GM19463 (cell line): ENCODE measurements around the gene ZDHHC4.
A peak's percentile ranks its signal among the peaks of the same experiment; 100 is the strongest.
"Not testable (repeated sequence)": the region's sequence is repeated elsewhere in the genome, so short reads cannot be mapped to it uniquely, and the experiment has no call there.

Experiments
- ATAC-seq: cut with Tn5 transposase; IDR thresholded peaks from one replicate; pipeline ENCODE4 v1.9.1; 2021; ENCODE audit warnings: mild to moderate bottlenecking, moderate library complexity; ENCODE audit not compliant: unreplicated experiment

ZDHHC4 gene

GRCh38 chr7:6631605-6632004, 54.4 kb downstream of the ZDHHC4 start:
- ATAC-seq: no peak

GRCh38 chr7:6634021-6634420, 56.8 kb downstream of the ZDHHC4 start:
- no peak for ATAC-seq

- ATAC-seq: not testable (repeated sequence)
These were observed 57.7 kb downstream of the ZDHHC4 start for GRCh38 chr7:6634971-6635370.

GRCh38 chr7:6636741-6637543, 59.7 kb downstream of the ZDHHC4 start, which contains the start of gene ZNF316:
Gene ZNF316, plus strand, starts transcription at chr7:6637318. Its CDS starts 5,092 bp downstream, at chr7:6642410.
- ATAC-seq: peak; percentile 74

- ATAC-seq: peak; percentile 78
These were observed 60.4 kb downstream of the ZDHHC4 start for GRCh38 chr7:6637544-6638229.
